ENCODE measurements around the gene VPS37C.

The VPS37C gene

GRCh38 chr11:61092280-61092766 is 68.9 kb downstream of the VPS37C start:
- no peak for DNase-seq

GRCh38 chr11:61091373-61092279 is 69.6 kb downstream of the VPS37C start:
- DNase-seq: no peak

GRCh38 chr11:61090982-61091372 is 70.2 kb downstream of the VPS37C start:
- DNase-seq: no peak

- no peak for DNase-seq
Measured at GRCh38 chr11:61090521-61090920, 70.7 kb downstream of the VPS37C start.

- no peak for DNase-seq
Measured at GRCh38 chr11:61089806-61090491, 71.3 kb downstream of the VPS37C start.

- DNase-seq: no peak
Measured at GRCh38 chr11:61087426-61088119, 73.7 kb downstream of the VPS37C start.

GRCh38 chr11:61083601-61084147 is 77.6 kb downstream of the VPS37C start:
- DNase-seq: no peak

GRCh38 chr11:61082931-61083531 is 78.2 kb downstream of the VPS37C start:
- no peak for DNase-seq

- no peak for DNase-seq
Measured at GRCh38 chr11:61082062-61082870, 79.0 kb downstream of the VPS37C start.

- DNase-seq: no peak
Measured at GRCh38 chr11:61080986-61081590, 80.1 kb downstream of the VPS37C start.

- no peak for DNase-seq
Measured at GRCh38 chr11:61080526-61080925, 80.7 kb downstream of the VPS37C start.

Measured in DMS53 (cell line).